Measurements from ENCODE around the gene MPO.

MPO gene

GRCh38 chr17:58273453-58274104 is 7.2 kb downstream of the MPO start:
- TF ChIP-seq, protein P1, sequence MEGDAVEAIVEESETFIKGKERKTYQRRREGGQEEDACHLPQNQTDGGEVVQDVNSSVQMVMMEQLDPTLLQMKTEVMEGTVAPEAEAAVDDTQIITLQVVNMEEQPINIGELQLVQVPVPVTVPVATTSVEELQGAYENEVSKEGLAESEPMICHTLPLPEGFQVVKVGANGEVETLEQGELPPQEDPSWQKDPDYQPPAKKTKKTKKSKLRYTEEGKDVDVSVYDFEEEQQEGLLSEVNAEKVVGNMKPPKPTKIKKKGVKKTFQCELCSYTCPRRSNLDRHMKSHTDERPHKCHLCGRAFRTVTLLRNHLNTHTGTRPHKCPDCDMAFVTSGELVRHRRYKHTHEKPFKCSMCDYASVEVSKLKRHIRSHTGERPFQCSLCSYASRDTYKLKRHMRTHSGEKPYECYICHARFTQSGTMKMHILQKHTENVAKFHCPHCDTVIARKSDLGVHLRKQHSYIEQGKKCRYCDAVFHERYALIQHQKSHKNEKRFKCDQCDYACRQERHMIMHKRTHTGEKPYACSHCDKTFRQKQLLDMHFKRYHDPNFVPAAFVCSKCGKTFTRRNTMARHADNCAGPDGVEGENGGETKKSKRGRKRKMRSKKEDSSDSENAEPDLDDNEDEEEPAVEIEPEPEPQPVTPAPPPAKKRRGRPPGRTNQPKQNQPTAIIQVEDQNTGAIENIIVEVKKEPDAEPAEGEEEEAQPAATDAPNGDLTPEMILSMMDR (IDR thresholded peaks at IDR 0.05; ENCODE audit: extremely low read depth, missing control alignments), result no peak
- no peak for DNase-seq (ENCODE audit: low spot score)

- TF ChIP-seq, protein P1 (IDR thresholded peaks at IDR 0.05; ENCODE audit: extremely low read depth, missing control alignments), result no peak
- DNase-seq (ENCODE audit: low spot score), result no peak
Measured at GRCh38 chr17:58272367-58273280, 8.1 kb downstream of the MPO start.

GRCh38 chr17:58271216-58271931 is 9.4 kb downstream of the MPO start:
- DNase-seq (ENCODE audit: low spot score), result no peak
- TF ChIP-seq, protein P1 (IDR thresholded peaks at IDR 0.05; ENCODE audit: extremely low read depth, missing control alignments), result no peak

- no peak for DNase-seq (ENCODE audit: low spot score)
- TF ChIP-seq, protein P1 (IDR thresholded peaks at IDR 0.05; ENCODE audit: extremely low read depth, missing control alignments), result no peak
Measured at GRCh38 chr17:58270476-58271215, 10.1 kb downstream of the MPO start.

GRCh38 chr17:58269557-58270291 is 11.0 kb downstream of the MPO start:
- no peak for DNase-seq (ENCODE audit: low spot score)
- TF ChIP-seq, protein P1 (IDR thresholded peaks at IDR 0.05; ENCODE audit: extremely low read depth, missing control alignments), result no peak

- no peak for DNase-seq (ENCODE audit: low spot score)
Measured at GRCh38 chr17:58268774-58269556, 11.8 kb downstream of the MPO start.

More at GRCh38 chr17:58268774-58269556, 11.8 kb downstream of the MPO start:
- TF ChIP-seq, protein P1 (IDR thresholded peaks at IDR 0.05; ENCODE audit: extremely low read depth, missing control alignments), result no peak
